ENCODE data around the gene AGBL5.
"Not testable (repeated sequence)": the region's sequence is repeated elsewhere in the genome, so short reads cannot be mapped to it uniquely, and the experiment has no call there.

AGBL5 gene

DNA sequence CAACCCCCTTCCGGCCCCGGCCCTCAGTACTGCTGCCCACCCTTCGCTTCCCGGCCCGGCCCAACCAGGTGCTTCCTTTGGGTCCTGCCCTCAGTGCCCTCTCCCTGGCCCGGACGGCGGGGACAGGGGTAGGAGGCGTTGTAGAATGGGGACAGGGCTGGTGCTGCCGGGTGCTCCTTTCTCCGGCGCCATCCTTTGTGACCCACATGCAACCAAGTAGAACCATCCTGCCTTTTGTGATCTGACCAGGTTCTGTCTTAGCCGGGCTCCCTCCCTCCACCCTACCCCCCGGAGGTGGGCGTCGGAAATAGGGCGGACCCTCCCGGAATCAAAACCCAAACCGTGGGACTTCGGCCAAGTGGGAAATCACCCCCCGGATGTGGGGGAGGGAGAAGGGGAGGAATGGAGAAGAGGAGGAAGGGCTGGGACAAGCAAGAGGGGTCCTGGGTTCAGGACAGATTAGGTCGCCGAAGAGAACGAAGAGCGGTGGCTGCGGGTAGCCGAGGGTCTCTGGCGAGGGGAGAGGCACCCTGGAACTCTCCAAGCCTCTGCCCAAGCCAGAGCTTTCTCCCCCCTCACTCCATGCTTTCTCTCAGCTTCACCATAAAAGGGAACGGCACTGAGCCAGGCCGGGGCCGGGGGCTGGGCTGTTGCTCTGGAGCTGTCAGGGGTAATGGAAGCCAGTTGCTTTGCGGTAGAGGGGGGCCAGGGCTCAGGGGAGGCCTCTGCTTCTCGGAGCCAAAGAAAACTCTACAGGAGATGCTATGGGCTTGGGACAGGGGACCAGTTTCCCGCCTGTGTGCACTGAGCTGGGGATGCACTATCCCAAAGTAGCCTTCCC lies 20.7 kb downstream of the AGBL5 start:
- Histone ChIP-seq H3K36me3 (ENCODE audit: control insufficient read depth, insufficient read depth, low read length, severe bottlenecking) (peaks cover 27% of the 10 kb centered on the region), H3K27me3 (replicated peaks; ENCODE audit: control insufficient read depth, insufficient read depth, low read length) (no peaks in the 10 kb centered on the region), H3K4me1 (ENCODE audit: control insufficient read depth, insufficient read depth, low read length) (peaks cover 52% of the 10 kb centered on the region), H3K4me3 (ENCODE audit: low read length) (peak overlapping the region; percentile 99), H3K9ac (ENCODE audit: low read length) (peak overlapping the region; percentile 99), H3K9me3 (ENCODE audit: control insufficient read depth, low read length) (no peaks in the 10 kb centered on the region)
- peak; percentile 82 for DNase-seq (ENCODE audit: low read depth)

DNA sequence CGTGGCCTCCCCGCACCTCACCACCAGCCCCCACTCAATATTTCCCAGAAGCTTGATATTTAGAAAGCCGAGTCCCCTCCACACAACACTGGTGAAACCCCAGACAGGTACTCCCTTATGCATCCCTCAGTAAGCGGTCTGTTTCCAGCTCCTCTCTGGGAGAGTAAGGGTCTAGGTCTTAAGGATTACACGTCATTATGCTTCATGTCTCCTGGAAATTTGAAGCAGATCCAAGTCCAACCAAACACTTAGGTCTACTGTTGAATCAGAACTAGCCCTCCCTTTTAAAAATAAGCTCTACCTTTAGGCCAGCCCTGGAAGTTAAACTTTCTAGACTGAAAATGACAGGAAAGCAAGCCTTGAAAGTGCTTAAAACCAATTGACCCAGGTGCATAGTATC lies 21.5 kb downstream of the AGBL5 start:
- DNase-seq (ENCODE audit: low read depth), result no peak
- Histone ChIP-seq H3K9ac (ENCODE audit: low read length) (no peak overlapping the region), H3K4me3 (ENCODE audit: low read length) (no peak overlapping the region), H3K36me3 (ENCODE audit: control insufficient read depth, insufficient read depth, low read length, severe bottlenecking) (peaks cover 21% of the 10 kb centered on the region), H3K27me3 (replicated peaks; ENCODE audit: control insufficient read depth, insufficient read depth, low read length) (no peaks in the 10 kb centered on the region), H3K4me1 (ENCODE audit: control insufficient read depth, insufficient read depth, low read length) (peaks cover 54% of the 10 kb centered on the region), H3K9me3 (ENCODE audit: control insufficient read depth, low read length) (no peaks in the 10 kb centered on the region)

DNA sequence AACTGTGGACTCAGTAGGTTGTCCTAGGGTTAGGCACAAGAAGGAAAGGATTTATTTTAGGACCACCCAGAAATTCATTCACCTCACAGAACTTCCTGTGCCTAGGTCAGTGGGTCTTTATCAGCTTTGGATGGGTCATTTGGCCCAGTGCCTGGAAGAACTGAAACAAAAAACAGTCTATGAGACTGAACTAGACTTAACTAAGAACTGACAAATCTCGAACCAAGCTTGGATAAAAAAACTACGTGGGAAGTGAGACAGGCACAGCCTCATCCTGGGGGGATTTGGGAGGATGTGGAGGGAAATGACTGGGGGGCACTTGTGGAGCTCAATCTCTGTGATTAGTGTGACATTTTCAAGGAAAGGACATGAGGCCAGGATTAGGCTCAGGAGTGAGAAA lies 22.3 kb downstream of the AGBL5 start:
- Histone ChIP-seq H3K4me1 (ENCODE audit: control insufficient read depth, insufficient read depth, low read length) (peaks cover 47% of the 10 kb centered on the region), H3K9ac (ENCODE audit: low read length) (no peak overlapping the region), H3K36me3 (ENCODE audit: control insufficient read depth, insufficient read depth, low read length, severe bottlenecking) (peaks cover 13% of the 10 kb centered on the region), H3K4me3 (ENCODE audit: low read length) (no peak overlapping the region), H3K27me3 (replicated peaks; ENCODE audit: control insufficient read depth, insufficient read depth, low read length) (no peaks in the 10 kb centered on the region), H3K9me3 (ENCODE audit: control insufficient read depth, low read length) (no peaks in the 10 kb centered on the region)
- no peak for DNase-seq (ENCODE audit: low read depth)

DNA sequence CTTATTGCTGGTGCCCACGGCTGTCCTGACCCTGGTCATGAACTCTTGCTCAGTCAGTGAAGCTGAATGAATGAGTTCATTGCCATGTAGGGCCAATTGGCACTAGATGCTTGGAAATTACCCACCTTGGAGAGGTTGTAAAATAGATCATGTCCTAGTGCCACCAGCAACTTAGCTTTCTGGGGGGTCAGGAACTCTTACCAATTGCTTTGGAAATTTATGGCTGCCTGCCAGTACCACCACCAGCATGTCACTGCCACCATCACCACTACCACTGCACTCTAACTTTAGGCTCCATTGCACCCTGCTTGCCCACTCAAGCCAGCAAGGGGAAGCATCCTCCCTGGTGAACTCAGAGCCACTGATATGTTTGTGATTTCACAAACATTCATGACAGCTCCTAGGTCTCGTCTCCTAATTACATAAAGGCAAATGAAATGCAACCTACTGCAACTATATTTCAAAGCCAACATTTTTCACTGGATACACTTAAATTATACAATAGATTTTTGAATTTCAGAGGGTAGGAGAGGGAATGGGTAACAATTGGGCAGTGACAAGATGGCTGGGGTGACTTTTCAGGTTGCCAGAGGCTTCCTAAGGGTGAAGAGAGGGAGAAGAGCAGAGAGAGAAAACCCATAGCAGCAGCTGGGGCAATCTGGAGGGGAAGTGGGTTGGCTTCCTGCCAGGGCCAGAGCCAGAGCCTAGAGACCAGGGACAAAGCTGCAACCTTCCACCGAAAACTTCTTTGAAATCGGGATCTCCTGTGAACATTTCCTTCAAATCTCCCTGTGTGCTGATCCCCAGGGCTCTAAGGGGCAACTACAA lies 23.5 kb downstream of the AGBL5 start:
- no peaks in the 10 kb centered on the region for H3K9me3 ChIP-seq (ENCODE audit: control insufficient read depth, low read length)
- H3K4me3 ChIP-seq (ENCODE audit: low read length), result no peak overlapping the region
- no peaks in the 10 kb centered on the region for H3K27me3 ChIP-seq (replicated peaks; ENCODE audit: control insufficient read depth, insufficient read depth, low read length)
- no peak for DNase-seq (ENCODE audit: low read depth)
- H3K36me3 ChIP-seq (ENCODE audit: control insufficient read depth, insufficient read depth, low read length, severe bottlenecking), result peaks cover 3% of the 10 kb centered on the region
- peaks cover 44% of the 10 kb centered on the region for H3K4me1 ChIP-seq (ENCODE audit: control insufficient read depth, insufficient read depth, low read length)
- H3K9ac ChIP-seq (ENCODE audit: low read length), result no peak overlapping the region

DNA sequence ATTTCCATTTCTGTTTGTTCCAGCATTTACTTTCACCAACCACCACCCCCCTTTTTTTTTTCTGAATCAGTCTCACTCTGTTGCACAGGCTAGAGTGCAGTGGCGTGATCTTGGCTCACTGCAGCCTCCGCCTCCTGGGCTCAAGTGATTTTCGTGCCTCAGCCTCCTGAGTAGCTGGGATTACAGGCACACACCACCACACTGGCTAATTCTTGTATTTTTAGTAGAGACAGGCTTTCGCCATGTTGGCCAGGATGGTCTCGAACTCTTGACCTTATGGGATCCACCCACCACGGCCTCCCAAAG lies 24.1 kb downstream of the AGBL5 start:
- not testable (repeated sequence) for DNase-seq (ENCODE audit: low read depth); H3K9ac ChIP-seq (ENCODE audit: low read length); H3K9me3 ChIP-seq (ENCODE audit: control insufficient read depth, low read length); H3K4me3 ChIP-seq (ENCODE audit: low read length); H3K36me3 ChIP-seq (ENCODE audit: control insufficient read depth, insufficient read depth, low read length, severe bottlenecking); H3K27me3 ChIP-seq (replicated peaks; ENCODE audit: control insufficient read depth, insufficient read depth, low read length)
- H3K4me1 ChIP-seq (ENCODE audit: control insufficient read depth, insufficient read depth, low read length), result peaks cover 44% of the 10 kb centered on the region

DNA sequence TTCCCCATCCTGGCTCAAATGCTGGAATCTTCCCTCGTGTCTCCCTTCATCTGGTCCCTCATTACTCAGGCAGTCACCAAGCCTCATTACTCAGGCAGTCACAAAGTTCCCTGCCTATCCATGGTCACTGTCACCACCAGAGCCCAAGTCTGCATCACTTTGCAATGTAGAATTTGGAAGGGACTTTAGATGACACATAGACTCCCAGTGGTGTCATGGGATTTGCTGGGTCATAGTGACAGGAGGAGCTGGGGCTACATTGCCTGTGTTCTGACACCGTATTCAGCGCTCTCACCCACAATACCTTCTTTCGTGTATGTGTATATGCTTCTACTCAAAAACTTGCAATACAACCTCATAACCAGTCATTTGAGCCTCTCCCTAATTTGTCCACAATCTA lies 24.9 kb downstream of the AGBL5 start:
- Histone ChIP-seq H3K4me3 (ENCODE audit: low read length) (no peak overlapping the region), H3K9me3 (ENCODE audit: control insufficient read depth, low read length) (no peaks in the 10 kb centered on the region), H3K4me1 (ENCODE audit: control insufficient read depth, insufficient read depth, low read length) (peaks cover 49% of the 10 kb centered on the region), H3K36me3 (ENCODE audit: control insufficient read depth, insufficient read depth, low read length, severe bottlenecking) (no peaks in the 10 kb centered on the region), H3K9ac (ENCODE audit: low read length) (no peak overlapping the region), H3K27me3 (replicated peaks; ENCODE audit: control insufficient read depth, insufficient read depth, low read length) (no peaks in the 10 kb centered on the region)
- no peak for DNase-seq (ENCODE audit: low read depth)

DNA sequence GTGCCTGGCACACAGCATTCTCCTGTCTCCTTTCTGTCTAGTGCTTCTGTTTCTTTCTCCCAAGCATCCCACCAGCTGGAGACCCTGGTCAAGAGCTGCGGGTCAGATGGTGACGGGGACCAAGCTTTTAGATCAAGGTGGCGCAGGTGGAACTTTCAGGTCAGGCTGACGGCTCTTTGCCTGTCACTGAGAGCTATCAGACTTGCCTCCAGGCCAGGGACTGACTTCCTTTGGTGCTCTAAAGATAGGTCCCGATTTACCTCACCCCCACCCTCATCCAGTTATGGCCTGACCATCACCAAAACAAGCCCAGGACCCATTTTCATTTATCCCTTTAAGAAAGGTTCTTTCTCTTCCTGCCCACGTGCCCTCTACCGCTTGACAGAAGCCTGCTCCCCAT lies 25.8 kb downstream of the AGBL5 start:
- H3K36me3 ChIP-seq (ENCODE audit: control insufficient read depth, insufficient read depth, low read length, severe bottlenecking), result peaks cover 5% of the 10 kb centered on the region
- H3K27me3 ChIP-seq (replicated peaks; ENCODE audit: control insufficient read depth, insufficient read depth, low read length), result no peaks in the 10 kb centered on the region
- H3K4me3 ChIP-seq (ENCODE audit: low read length), result no peak overlapping the region
- no peak overlapping the region for H3K9ac ChIP-seq (ENCODE audit: low read length)
- no peaks in the 10 kb centered on the region for H3K9me3 ChIP-seq (ENCODE audit: control insufficient read depth, low read length)
- DNase-seq (ENCODE audit: low read depth), result no peak
- peaks cover 49% of the 10 kb centered on the region for H3K4me1 ChIP-seq (ENCODE audit: control insufficient read depth, insufficient read depth, low read length)

DNA sequence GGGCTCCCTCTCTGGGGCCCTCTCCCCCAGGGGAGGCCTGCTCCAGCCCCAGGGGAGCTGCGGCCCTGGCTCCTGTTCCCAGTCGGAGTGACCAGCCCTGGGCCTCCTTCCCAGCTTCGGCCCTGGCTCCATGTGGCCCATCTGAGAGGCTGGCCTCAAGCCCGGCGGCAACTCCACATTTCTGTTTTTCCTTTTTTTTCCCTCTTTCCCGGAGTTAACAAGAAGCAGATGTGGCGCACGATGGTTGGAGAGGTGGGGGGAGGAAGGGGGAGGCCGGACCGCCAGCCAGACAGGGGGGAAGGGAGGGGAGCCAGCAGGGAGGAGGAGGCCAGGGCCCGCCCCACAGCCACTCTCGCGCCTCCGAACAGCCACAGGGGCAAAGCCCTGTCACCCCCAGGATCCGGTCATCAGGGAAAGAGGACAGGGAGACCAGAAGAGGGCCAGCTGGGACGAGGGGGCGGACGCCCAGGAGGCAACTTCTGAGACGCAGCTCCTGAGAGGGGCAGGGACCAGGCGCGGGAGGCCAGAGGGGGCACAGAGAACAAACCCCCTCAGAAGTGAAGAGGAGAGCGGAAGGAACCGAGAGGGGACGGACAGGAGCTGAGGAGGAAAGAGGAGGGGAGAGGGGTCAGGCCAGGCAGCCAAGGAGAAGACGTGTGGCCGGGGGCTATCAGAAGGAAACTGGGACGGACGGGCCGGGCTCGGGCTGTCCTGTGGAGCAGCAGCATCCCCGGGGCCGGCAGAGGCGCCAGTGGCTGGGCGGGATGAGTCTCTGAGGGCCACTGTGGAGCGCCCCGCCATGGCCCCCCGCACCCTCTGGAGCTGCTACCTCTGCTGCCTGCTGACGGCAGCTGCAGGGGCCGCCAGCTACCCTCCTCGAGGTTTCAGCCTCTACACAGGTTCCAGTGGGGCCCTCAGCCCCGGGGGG lies 27.1 kb downstream of the AGBL5 start, which contains the start of gene EMILIN1:
EMILIN1 (plus strand) TSS at position 349 of the 928 bp plus-strand sequence; CDS start at position 800, 451 bp downstream.
- no peaks in the 10 kb centered on the region for H3K9me3 ChIP-seq (ENCODE audit: control insufficient read depth, low read length)
- H3K4me3 ChIP-seq (ENCODE audit: low read length), result peak within 1 kb of the TSS; percentile 91
- peaks cover 10% of the 10 kb centered on the region for H3K36me3 ChIP-seq (ENCODE audit: control insufficient read depth, insufficient read depth, low read length, severe bottlenecking)
- peak; percentile 99 for DNase-seq (ENCODE audit: low read depth)
- H3K27me3 ChIP-seq (replicated peaks; ENCODE audit: control insufficient read depth, insufficient read depth, low read length), result no peaks in the 10 kb centered on the region
- H3K4me1 ChIP-seq (ENCODE audit: control insufficient read depth, insufficient read depth, low read length), result peaks cover 46% of the 10 kb centered on the region
- H3K9ac ChIP-seq (ENCODE audit: low read length), result peak within 1 kb of the TSS; percentile 94

DNA sequence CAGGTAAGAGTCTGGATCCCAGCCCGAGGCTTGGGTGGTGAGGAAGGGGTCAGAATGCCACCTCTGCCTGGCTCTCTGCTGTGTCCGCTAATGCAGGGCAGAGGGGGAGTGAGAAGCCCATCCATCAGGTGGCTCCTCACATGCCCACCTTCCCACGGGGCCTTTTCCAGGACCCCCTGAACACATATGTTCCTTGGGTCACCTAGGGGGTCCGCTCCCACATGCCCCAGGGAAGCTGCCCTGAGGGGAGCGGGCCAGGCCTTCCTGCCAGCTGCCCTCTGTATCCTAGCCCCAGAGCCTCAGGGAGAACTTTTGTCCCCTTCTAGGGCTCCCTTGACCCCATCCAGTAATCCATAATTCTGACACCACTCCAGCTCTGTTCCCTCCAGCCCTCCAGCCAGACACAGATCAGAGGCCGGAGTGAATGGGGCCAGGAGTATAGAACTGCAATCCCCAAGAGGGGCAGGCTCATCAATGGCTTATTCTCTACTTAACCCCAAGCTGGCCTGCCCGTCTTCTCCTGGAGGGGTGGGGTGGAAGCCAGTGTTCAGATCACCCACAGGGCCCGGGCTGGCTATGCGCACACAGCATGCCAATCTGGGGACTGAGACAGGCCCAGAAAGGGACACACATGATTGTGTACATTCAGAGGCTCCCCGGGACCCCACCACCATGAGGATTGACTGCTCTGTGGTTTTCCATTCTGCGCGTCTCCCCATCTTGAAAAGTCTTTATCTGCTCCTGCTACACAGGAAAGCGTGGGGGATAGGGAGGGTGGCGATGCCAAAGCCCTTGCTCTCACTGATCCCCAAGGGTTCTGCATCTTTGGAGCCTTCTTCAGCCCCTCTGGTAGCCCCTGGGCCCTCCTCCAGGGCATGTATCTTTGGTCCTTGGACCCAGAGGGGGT lies 28.0 kb downstream of the AGBL5 start:
- Histone ChIP-seq H3K27me3 (replicated peaks; ENCODE audit: control insufficient read depth, insufficient read depth, low read length) (no peaks in the 10 kb centered on the region), H3K9ac (ENCODE audit: low read length) (peak overlapping the region; percentile 94), H3K4me1 (ENCODE audit: control insufficient read depth, insufficient read depth, low read length) (peaks cover 39% of the 10 kb centered on the region), H3K36me3 (ENCODE audit: control insufficient read depth, insufficient read depth, low read length, severe bottlenecking) (peaks cover 10% of the 10 kb centered on the region), H3K4me3 (ENCODE audit: low read length) (peak overlapping the region; percentile 91), H3K9me3 (ENCODE audit: control insufficient read depth, low read length) (no peaks in the 10 kb centered on the region)
- DNase-seq (ENCODE audit: low read depth), result peak; percentile 55

DNA sequence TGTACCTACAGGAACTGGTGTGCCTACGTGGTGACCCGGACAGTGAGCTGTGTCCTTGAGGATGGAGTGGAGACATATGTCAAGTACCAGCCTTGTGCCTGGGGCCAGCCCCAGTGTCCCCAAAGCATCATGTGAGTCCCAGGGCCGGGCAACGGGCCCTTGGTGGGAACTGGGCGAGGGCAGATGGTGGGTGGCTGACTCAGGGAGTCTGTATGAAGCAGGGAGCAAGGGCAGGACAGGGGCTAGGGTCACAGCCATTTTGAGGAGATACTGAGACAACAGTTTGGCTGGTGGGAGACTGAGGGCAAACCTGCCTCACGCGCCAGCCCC lies 28.6 kb downstream of the AGBL5 start:
- Histone ChIP-seq H3K27me3 (replicated peaks; ENCODE audit: control insufficient read depth, insufficient read depth, low read length) (no peaks in the 10 kb centered on the region), H3K4me3 (ENCODE audit: low read length) (peak overlapping the region; percentile 91), H3K4me1 (ENCODE audit: control insufficient read depth, insufficient read depth, low read length) (peaks cover 34% of the 10 kb centered on the region), H3K36me3 (ENCODE audit: control insufficient read depth, insufficient read depth, low read length, severe bottlenecking) (peaks cover 10% of the 10 kb centered on the region), H3K9ac (ENCODE audit: low read length) (peak overlapping the region; percentile 94), H3K9me3 (ENCODE audit: control insufficient read depth, low read length) (no peaks in the 10 kb centered on the region)
- DNase-seq (ENCODE audit: low read depth), result peak; percentile 37
